NCI-H2196 (cell line): ENCODE measurements around the gene NKX2-1.
A peak's percentile ranks its signal among the peaks of the same experiment; 100 is the strongest.
"Not testable (repeated sequence)": the region's sequence is repeated elsewhere in the genome, so short reads cannot be mapped to it uniquely, and the experiment has no call there.

Experiments used
- DNase-seq: peaks from one replicate; lab custom pipeline; 2025; ENCODE audit not compliant: unreplicated experiment; lab: John Stamatoyannopoulos, UW

Gene NKX2-1

DNA sequence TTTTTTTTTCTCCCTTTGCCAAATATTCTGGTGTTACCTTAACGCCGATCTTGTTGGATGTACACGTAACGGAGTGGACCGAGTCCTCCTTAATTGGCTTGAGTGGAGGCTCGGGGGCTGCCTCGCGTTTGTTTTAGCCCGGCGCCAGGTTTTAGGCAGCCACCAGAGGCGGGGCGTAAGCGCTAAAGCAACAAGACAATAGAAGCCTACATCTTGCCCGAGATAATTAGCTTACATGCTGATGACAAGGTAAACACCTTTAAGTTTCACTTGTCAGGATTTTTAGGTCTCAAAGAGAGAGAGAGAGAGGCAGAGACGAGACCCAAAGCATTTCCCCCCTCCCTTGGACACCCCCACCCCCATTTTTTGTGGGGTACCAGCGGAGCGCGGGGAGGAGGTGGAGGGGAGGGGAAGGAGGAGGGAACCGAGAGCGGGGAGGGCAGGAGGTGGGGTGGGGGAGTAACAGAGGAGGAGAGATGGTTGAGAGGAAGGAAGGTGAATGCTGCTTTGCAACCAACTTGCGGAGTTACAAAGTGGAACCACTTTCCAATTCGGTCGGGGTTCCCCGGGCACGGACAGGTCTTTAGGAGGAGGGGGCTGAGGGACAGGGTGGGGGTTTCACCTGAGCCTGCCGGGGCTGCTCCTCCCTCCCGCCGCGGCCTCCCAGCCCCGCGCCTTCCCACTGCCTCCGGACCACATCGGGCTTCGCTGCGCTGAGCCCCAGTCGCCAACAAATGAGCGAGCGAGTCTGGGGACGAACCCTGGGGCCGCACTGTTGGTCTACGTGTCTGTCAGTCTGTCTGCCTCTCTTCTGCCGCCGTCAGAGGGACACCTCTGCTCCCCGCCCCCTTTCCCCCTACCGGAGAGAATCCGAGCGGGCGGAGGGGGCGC lies at the start of gene NKX2-1:
TSS of gene NKX2-1 (minus strand) at position 802 of the 891 bp plus-strand sequence. CDS start at position 699, 103 bp downstream.
- DNase-seq = peak; percentile 71

DNA sequence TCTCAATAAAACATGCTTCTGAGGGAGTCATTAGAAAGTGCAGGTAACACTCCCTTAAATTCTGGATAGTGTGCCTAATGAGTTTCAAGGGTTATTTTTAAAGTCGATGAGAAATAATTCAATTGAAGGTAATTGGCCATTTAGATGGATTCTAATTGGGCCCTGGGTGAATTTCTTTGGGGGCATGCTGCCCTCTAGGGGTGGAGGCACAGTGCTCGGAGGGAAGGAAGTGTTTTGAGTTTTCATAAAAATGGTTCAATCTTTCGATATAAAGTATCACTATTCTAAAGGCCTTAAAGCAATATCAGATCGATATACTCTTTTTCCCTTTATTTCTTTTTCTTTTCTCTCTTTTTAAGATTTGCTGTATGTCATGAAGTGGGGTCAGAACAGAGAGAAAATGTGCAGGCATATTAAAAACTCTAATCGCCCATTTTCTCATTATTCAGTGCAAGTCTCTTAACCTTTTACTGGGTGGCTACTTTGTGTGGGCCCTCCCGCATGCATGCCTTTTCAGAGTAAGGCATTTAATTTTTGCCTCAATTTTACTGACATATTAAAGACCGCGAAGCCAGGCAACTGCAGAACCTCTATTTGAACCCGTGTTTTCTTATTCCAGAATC lies 36.9 kb upstream of the NKX2-1 start:
- DNase-seq = peak; percentile 61

DNA sequence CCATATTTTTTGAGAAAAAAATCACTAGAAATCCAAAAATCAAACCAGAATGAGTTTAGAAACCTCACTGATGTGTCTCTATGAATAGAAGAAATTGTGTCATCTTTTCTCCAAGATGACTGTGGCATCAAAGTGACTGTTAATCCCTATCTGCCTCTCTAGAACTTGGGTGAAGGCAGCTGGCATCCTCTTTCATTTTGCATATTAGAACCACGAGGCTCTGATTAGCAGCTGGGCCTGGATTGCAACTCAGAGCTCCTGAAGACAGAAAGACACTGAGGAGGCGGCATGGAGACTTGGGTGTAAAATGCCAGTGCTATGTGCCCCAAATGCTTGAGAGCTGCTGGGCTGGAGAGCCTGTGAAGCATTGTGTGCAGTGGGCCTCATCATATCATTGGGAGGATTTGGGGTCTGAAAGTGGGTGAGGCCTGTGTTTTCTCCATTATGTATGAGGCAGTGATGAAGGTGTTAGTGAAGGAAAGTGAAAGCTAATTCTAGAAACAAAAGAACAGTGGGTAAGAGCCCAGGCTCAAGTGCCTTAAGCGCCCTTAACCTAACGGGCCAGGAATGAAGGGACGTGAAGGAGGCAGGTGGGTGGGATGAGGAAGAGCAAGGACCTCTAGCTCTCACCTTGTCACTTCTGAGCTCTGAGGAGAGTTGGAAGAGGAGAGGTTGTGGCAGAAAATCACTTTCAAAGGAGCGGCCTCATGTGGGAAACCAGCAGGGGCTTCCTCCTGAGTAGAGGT lies 36.1 kb upstream of the NKX2-1 start:
- DNase-seq = no peak

DNA sequence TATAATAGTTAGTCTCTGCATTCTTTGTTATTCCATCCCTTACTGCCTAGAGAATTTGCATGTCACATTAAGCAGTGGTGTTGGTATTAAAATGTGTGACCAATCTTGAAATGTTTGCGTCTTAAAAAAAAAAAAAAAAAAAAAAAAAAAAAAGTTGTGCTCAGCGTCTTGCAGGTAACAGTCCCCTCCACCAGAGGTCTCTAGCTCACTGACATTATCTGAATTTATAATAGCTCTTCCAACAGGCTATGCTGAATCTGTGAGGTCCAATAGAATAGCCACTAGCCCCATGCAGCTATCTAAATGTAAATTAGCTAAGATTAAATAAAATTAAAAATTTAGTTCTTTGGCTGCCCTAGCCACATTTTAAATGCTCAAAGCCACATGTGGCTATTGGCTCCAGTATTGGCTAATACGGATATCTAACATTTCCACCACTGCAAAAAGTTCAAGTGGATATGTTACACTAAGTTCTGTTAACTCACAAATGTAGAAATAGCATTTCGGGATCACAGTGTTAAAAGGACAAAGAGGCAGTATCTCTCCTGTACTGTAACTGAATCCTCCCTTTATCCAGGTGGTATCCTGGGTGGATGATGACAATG lies 33.7 kb upstream of the NKX2-1 start:
- DNase-seq = peak; percentile 47

DNA sequence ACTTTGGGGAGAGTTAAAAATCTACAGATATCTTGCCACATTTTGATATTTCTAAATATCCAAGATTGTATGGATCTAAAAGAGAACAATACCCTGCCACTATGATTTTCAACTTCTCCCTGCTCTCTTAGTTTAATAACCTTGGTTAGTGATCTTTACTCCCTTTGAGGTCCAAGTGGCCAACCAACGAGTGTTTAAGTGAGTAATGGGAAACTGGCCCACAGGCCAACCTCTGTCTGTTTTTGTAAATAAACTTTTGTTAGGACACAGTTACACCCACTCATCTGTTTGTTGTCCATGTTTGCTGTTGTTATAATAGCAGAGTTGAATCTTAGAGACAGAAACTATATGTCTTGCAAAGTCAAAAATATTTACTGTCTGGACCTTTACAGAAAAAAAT lies 30.9 kb upstream of the NKX2-1 start:
- DNase-seq = no peak

DNA sequence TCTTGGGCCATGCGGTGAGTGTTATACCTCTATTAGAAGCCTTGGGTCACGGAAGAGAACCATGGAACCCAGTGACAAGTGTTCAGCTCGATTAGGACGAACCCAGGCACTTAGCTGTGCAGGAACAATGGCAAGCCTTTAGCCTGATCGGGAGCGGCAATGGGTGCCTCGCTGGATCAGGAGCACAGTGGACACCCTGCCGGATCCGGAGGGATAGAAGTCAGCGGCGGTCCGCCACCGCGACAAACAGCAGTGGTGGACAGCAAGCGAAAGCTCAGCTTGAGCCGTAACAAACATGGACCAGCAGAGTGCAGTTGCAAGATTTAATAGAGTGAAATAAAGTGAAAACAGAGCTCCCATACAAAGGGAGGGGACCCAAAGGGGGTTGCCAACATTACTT lies 24.2 kb upstream of the NKX2-1 start:
- not testable (repeated sequence) for DNase-seq

DNA sequence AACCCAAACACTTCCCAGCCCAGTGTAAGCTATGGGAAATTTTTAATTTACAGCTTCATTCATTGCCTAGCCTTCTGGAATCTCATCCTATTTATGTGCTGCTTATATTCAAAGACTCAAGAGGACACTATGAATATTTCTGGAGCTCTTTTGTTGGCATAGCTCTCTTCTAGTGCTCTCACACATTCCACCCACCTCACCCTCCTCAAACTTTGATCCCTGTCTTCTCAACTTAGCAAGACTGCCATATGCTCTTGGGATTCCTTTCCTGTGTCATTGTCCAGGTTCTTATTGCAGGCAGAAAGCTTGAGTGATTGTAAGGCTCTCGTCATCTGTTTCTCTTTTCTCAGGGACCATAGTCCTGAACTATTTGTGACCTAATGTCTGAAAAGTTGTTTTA lies 18.0 kb upstream of the NKX2-1 start:
- no peak for DNase-seq

DNA sequence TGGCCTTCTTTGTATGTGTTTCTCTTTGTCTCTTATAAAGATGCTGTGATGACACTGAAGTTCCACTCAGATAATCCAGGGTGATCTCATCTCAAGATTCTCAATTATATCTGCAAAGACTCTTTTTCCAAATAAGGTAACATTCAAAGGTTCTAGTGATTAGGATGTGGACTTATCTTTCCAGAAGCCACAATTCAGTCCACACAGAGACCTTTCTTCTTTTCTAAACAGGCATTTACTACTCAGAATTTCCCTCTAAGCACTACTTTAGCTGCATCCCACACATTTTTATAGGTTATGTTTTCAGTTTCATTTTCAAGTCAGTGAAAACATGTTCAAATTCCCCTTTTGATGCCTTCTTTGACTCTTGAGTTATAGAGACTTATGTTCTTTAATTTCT lies 9.0 kb upstream of the NKX2-1 start:
- no peak for DNase-seq

DNA sequence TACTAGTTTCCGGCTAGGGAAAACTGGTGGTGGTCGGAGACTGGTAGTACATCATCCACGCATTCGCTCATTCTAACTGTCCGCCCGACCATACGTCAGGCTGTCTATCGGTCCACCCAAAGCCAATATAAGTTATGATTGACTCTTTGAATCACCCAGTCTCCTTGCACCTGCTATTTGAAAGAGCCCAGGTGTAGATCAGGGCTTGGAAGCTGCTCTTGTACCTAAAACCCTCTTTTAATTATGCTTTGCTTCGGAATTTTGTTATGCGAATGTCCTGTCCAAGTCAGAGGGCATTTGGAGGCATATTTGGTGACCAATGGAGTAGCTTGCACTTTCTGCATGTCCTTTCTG lies 5.7 kb upstream of the NKX2-1 start:
- DNase-seq = no peak

DNA sequence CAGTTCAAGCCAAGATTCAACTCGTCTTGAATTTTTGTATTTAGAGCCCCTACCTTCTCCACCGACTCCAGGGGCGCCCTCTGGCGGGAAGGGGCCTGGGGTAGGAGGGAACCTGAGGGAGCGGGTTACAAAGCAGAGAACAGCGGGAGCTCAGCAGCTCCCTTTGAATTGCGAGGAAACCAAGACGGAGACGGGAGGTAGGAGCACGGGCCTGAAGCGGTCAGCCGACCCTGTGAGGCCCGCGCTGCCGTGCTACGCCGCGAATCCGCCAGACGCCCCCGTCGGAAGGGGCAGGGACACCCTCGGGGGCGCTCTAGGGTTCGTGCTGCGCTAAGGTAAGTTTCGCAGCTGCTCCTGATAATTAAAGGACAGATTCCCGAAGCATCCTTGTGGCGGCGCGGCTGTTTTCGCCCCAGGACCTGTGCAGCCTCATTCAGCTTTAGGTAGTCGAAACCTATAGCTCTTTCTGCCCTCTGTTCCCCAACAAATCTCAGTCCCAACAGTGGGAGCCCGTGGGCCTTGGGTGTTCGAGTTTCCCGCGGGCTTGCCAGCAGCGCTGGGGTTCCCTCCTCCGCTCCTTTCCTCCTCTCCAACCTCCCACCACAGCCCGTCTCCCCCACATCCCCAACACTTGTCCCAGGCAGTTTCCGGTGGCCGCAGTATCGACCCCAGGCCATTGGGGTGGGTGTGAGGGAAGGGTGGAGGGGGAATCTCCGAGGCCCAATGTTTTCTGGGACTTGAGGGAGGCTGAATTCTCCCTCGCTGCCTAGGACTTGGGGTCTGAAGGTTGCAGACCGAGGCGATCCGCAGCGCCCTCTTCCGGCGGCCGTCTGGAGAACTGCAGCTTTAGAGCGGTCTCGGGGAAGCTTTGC lies 5.1 kb upstream of the NKX2-1 start:
- no peak for DNase-seq

DNA sequence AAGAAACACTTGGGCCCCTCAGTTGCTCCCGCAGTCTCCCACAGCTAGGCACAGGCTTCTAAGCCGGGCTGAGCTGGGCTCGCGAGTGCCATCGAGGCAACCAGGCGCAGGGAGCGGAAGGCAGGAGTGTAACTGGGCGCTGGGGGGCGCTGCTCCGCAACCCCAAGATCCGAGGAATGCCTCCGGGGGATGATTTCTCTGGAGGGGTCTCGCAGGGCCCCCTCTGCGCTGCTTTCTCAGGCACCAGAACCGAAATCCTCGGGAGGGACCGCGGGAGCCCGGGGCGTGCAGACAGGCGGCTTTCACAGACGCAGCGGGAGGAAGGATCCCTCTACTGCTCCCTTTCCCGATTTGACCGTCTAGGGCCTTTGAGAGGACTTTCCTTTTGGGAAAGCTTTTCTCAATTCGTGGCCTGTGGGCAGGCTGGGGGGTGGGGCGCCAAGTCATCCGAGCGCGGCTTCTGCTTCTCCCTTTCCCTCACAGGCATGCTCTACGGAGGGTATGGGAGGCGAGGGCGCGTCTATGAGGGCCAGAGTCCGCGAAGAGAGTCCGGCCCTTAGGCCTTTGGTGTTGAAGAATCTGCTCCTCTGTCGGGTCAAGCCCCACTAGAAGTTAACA lies 4.3 kb upstream of the NKX2-1 start:
- DNase-seq = no peak

DNA sequence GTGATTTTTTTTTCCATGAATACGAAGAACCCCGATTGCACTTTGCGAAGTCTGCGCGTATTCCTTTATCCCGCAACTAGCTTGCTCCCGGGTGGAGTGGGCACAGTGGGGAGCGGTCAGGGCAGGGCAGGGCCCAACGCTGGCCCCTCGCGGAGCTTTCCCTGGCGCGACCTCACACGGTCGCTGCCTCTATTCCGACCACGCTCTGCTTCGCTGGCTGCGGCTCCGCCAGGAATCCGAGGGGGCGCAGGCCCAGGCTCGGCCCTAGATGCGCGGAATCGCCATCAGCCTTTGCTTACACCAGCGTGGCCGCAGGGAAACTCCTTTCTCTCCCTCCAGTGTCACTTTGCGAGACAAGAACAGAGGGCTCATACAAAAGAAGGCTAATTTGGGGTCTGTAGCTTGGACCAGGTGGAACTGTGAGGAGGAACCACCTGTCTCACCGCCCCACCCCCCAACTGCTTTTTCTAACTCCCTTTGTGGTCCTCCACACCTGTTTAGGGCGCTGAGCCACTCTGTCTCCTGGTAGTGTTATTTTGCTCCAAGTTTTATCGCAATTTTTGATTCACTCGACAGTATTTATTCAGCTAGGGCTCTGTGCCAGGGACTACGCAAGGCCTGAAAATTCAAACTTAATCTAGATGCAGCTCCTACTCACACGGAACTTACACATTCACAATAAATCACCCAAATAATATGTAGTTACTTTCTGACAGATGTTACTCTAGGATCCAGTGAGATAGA lies 3.1 kb upstream of the NKX2-1 start:
- no peak for DNase-seq

DNA sequence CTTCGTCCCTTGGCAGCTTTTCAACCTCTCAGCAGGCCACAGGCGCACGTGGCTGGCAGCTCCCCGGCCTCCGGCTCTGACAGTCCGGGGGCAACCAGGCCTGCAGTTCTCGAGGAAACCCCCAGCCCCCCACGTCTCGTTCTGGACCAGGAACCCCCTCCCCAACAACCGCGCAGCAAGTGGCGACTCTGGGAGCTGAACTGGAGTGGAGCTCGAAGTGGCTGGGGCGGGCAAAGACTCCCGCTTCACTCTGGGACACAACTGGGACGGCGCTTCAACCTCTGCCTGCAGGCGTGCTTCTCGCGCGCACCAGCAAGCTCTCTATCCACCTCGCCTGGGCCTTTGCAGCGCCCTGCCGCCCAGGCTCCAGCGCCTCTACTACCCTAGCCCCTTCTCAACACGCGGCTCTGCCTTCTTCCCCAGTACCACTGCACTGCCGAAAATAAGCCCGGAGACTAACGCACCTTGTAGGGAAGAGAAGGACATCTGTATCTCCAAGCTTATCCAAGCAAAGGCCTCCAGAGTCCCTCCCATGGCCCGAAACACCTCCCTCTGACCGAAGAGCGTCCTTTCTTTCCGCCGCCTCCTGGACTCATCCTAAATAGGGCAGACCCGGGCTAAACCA lies 2.4 kb upstream of the NKX2-1 start:
- no peak for DNase-seq

DNA sequence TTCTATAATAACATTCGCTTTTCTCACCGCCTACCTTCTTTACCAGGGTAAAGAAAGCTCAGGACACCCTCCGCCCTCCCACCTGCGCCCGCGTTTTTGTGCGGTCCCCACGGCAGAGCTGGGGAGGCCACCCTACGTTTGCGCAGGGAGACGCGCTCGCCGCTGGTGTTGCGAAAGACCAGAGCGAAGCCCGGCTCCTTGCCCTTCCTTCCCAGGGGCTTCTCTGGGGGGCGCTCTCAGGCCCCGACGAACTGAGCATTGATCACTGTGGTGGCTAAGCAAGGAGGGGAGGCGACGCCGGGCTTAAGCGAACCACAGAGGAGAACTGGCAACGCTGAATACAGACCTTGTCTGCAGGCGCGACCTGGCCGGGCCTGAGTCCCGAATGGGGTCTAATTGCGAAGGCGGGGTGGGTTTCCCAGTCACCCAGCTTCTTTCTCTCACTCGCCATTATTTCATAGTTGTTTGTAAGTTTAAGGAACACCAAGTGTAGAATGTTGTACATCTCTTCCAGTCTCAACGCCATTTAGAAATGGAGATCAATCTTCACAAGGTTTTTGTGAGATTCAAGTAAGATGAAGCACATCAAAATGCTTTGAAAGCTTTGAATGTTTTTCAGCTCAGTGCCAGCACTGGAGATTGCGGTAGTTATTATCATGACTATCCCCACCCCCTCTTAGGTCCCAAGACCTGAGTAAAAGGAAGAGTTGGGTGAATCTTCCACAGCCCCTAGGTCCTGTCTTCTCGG lies 1.7 kb upstream of the NKX2-1 start:
- no peak for DNase-seq

DNA sequence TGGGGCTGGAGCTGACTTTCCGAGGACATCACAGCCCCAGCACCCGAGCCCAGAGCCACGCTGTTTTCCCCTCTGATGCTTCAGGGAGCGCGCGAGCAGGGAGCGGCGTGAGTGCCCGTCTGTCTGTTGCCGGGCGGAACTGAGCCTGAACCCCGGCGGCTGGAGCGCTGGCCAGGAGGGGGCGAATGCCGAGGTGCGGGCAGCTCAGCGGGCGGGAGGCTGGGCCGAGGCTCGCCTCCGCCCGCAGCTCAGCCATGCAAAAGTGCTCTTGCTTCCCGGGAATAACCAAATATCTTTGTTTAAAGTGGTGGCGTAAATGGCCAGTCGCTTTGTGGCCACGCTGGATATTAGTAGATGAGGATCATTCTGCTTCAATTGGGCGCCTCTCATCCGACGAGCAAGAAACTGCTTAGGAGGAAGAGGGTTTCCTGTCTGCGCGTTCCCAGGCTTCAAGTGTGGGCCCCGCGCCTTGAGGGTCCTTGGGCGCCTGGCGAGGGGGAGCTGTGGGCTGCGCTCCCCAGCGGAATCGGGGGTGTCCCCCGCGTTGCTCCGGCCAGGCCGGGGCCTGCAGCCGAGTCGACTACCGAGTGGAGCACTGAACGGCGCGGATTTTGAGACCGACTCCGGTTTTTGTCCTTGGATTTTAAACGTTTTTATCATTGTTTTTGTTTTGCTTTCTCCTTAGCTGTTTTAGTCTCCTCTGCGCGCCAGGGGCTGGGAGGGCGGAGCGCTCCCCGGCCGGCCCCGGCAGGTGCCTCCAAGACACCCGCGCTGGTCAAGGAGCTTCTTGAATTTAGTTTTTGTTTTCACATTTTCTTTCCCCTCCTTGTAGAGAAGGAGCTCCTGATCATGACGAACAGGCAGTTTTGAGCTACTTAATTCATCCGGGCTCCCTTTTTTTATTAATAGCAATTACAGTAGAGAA lies 831 bp upstream of the NKX2-1 start:
- peak; percentile 73 for DNase-seq

DNA sequence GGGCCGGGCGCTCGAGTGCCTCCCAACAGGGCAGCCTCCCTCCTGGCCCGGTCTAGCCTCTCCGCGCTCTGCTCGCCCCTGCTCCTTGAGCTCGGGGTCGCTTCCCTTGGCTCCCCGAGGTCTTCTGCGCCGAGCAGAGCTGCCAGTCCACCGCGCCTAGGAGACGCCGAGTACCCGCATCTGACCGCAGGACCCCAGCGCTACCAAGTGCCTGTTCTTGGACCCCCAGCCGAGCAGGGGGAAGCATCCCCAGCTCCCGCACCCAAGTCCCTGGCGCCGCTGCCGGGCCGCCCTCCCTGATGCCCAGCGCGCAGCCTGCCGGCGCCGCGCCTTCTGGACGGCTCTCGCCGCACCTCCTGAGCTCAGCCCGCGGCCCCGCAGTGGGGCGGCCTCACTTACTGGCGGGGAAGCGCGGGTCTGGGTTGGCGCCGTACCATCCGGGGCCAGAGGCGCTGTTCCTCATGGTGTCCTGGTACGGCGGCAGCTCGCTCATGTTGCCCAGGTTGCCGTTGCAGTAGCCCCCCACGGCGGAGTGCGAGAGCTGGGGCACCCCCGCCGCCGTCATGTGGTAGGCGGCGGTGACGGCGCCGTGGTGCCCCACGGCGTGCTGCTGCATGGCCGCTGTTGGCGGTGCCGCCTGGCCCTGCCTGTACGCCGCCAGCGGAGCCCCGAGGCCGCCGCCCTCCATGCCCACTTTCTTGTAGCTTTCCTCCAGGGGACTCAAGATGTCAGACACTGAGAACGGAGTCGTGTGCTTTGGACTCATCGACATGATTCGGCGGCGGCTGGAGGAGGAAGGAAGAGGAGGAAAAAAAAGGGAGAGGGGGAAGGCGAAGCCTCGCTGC lies 1.2 kb downstream of the NKX2-1 start:
- DNase-seq = peak; percentile 39
